K562 (cell line): ENCODE results near the gene RGS17. TPM values are rescaled to one million over a fixed set of nuclear protein-coding genes. Genes with fewer than 3 reads are reported as not detected.

Experiments used
- CBX8 ChIP-seq: fragments of 200-600 bp; sonication (generic); IDR thresholded peaks from 2 replicates; pipeline ENCODE4 v1.6.1; 2012; ENCODE audit warnings: borderline replicate concordance, mixed run types, low read depth, mild to moderate bottlenecking, moderate library complexity, mixed read lengths, low read length, control low read depth, inconsistent platforms; ENCODE audit not compliant: poor library complexity, severe bottlenecking; ENCODE audit errors: extremely low read depth
- FOXJ2 ChIP-seq: fragments of 200-800 bp; sonication (Bioruptor generic); IDR thresholded peaks from 2 replicates; pipeline ENCODE4 v1.6.1; 2016; ENCODE audit warnings: missing genetic modification characterization, missing compliant biosample characterization
- KLF16 ChIP-seq: IDR thresholded peaks from 2 replicates; pipeline ENCODE4 v1.6.1; 2016; ENCODE audit warnings: antibody characterized with exemption
- MCM7 ChIP-seq, 2 experiments: fragments of 450-650 bp; IDR thresholded peaks; 2 replicates each; pipeline ENCODE4 v1.6.1; 2016 to 2018
- MTA2 ChIP-seq: fragments of 450-650 bp; IDR thresholded peaks from 2 replicates; pipeline ENCODE4 v1.6.1; 2016; ENCODE audit warnings: low read depth
- NFATC3 ChIP-seq: fragments of 450-650 bp; IDR thresholded peaks from 2 replicates; pipeline ENCODE4 v1.6.1; 2017; ENCODE audit warnings: mild to moderate bottlenecking
- PPARD ChIP-seq: fragments of 250-450 bp; sonication (Bioruptor Pico); IDR thresholded peaks from 2 replicates; pipeline ENCODE4 v1.8.0; 2022; ENCODE audit warnings: inconsistent platforms, mild to moderate bottlenecking, moderate library complexity
- RBM17 ChIP-seq: fragments of 200-400 bp; formaldehyde crosslinking; IDR thresholded peaks from 2 replicates; pipeline ENCODE4 v1.6.1; 2017; ENCODE audit warnings: low read depth, mild to moderate bottlenecking, low read length, borderline replicate concordance
- TCF7L2 ChIP-seq: fragments of 150-350 bp; IDR thresholded peaks from 2 replicates; pipeline ENCODE4 v1.6.1; 2016; ENCODE audit warnings: low read depth, mild to moderate bottlenecking, low read length, moderate library complexity
- ZSCAN32 ChIP-seq: fragments of 450-650 bp; formaldehyde crosslinking; IDR thresholded peaks from 2 replicates; pipeline ENCODE4 v1.4.0; 2020; ENCODE audit warnings: mild to moderate bottlenecking, moderate library complexity
- polyA plus RNA-seq, 8 experiments: library from polyadenylated mRNA; depleted of rRNA in 4 of 8; stranded (reverse) in 5 of 8; unstranded in 3 of 8; fragments of >200 nt; fragmentation: Nextera tagmentation in 2 of 8; fragmentation: Illumina TruSeq in 1 of 8; extraction: Ambion mirVana in 2 of 8; extraction: Trizol in 1 of 8; gene quantifications; 2 replicates each; pipeline versions ENCODE4 v1.2.1 to v1.2.3, GENCODE V29; 2011 to 2014; ENCODE audit warnings: inconsistent platforms in 1 of 8, missing spikeins in 1 of 8
- total RNA-seq, 7 experiments: library from RNA; depleted of rRNA in 6 of 7; stranded (reverse); fragments of >200 nt in 6 of 7; fragmentation: Illumina TruSeq in 2 of 7; extraction: Trizol in 2 of 7; gene quantifications; 2 replicates each; pipeline versions ENCODE4 v1.2.1 to v1.2.3, GENCODE V29; 2011 to 2021; ENCODE audit warnings: low replicate concordance in 1 of 7
- TF ChIP-seq, protein P1 (sequence below), 2 experiments: fragments of 250-450 bp in 1 of 2; fragments of 450-650 bp in 1 of 2; sonication (Bioruptor Pico) in 1 of 2; IDR thresholded peaks; 2 replicates each; pipeline versions ENCODE4 v1.6.1 to v1.8.0; 2016 to 2021; ENCODE audit warnings: mild to moderate bottlenecking in 2 of 2, moderate library complexity in 2 of 2, missing compliant biosample characterization in 1 of 2, missing genetic modification characterization in 1 of 2
- TF ChIP-seq, protein P2 (sequence below), 3 experiments: fragments of 200-800 bp in 1 of 3; sonication (Bioruptor generic) in 1 of 3; sonication (generic) in 1 of 3; formaldehyde crosslinking in 1 of 3; IDR thresholded peaks; 2 replicates each; pipeline versions ENCODE4 v1.6.1 to v1.8.0; 2016 to 2022; ENCODE audit warnings: mild to moderate bottlenecking in 2 of 3, missing compliant biosample characterization in 2 of 3, missing genetic modification characterization in 2 of 3, missing genetic modification reagents in 1 of 3
- TF ChIP-seq, protein P3 (sequence below): sonication (generic); formaldehyde crosslinking; IDR thresholded peaks from 2 replicates; pipeline ENCODE4 v1.8.0; 2022; ENCODE audit warnings: mild to moderate bottlenecking, missing genetic modification reagents
- TF ChIP-seq, protein P4 (sequence below): sonication (generic); formaldehyde crosslinking; IDR thresholded peaks from 2 replicates; pipeline ENCODE4 v1.8.1; 2023; ENCODE audit warnings: mild to moderate bottlenecking, missing genetic modification reagents
- TF ChIP-seq, protein P5 (sequence below): fragments of 250-450 bp; sonication (Bioruptor Pico); IDR thresholded peaks from 2 replicates; pipeline ENCODE4 v1.8.0; 2021; ENCODE audit warnings: mild to moderate bottlenecking, moderate library complexity
- TF ChIP-seq, protein P6 (sequence below): fragments of 450-650 bp; formaldehyde crosslinking; IDR thresholded peaks from 2 replicates; pipeline ENCODE4 v1.4.0; 2022; ENCODE audit warnings: missing genetic modification characterization
- TF ChIP-seq, protein P7 (sequence below), 2 experiments: fragments of 450-650 bp in 1 of 2; sonication (generic) in 1 of 2; formaldehyde crosslinking; conservative IDR thresholded peaks; 2 replicates each; pipeline versions ENCODE4 v1.4.0 to v1.8.1; 2020 to 2022; ENCODE audit warnings: mild to moderate bottlenecking in 1 of 2, missing genetic modification reagents in 1 of 2

RGS17 gene
- total and polyA plus RNA-seq, 9 of the 15 experiments (the other 6 are each of a cell fraction or from before 2014, with no cell fraction given): 0.01 to 0.14 (median 0.08) TPM; not detected in 6

DNA sequence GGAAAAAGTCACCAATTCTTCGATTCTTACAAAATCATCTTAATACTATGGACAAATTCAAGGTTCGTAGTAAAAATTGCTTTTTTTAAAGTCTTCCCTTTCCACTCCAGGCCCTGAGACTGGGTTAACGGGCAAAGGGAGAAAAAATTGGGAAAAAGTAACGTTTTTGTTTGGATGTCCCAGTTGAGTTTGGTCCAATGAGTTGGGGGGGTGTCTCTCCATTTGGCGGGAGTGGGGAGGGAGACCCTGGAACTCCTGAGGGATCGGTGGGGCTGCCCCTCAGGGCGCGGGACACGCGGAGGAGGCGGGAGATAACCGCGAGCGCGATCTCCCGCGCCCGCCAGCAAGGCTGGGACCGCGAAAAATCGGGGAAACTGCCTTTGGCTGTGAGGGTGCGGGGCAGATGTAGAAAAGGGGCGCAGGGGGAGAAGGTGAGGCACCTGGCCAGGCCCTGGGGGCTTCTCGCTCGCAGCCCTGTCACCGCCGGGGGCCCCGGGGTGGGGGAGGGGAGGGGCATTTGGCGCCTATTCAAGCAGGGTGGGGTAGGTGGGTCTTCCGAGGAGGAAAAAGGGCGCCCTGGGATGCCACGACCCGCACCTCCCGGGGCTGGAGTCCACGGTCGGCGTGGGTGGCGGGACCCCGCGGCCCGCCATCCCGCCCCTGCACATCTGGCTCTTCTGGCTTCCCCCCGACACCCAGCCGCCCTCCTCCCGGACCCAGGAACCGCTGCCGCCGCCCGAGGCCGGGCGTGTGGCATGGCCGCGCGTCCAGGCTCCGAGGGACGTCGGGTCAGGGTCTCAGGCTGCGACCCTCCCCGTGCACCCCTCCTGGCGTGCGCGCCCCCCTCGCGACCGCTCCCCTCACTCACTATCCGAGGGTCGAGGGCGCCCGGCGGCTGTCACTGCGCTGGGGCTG, 148.8 kb downstream of the RGS17 start (continued):
- TF ChIP-seq, protein P1, sequence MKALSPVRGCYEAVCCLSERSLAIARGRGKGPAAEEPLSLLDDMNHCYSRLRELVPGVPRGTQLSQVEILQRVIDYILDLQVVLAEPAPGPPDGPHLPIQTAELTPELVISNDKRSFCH (CRISPR knock-in tag; IDR thresholded peaks at IDR 0.05): no peak
- TF ChIP-seq, protein P1 (tag; IDR thresholded peaks at IDR 0.05): no peak; the same call in 1 of the 2 replicates
- TF ChIP-seq FOXJ2 (no peak), KLF16 (no peak), PPARD (CRISPR knock-in tag) (no peak), MTA2 (no peak), RBM17 (no peak), MCM7 (IDR thresholded peaks at IDR 0.05) (no peak), TCF7L2 (no peak), CBX8 (no peak), NFATC3 (no peak), ZSCAN32 (CRISPR knock-in tag) (no peak)
- TF ChIP-seq, protein P2, sequence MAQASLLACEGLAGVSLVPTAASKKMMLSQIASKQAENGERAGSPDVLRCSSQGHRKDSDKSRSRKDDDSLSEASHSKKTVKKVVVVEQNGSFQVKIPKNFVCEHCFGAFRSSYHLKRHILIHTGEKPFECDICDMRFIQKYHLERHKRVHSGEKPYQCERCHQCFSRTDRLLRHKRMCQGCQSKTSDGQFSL (CRISPR knock-in tag; IDR thresholded peaks at IDR 0.05): peak; percentile 57; the same call in 1 of the 2 replicates
- TF ChIP-seq, protein P2 (tag; IDR thresholded peaks at IDR 0.05): no peak
- TF ChIP-seq, protein P3, sequence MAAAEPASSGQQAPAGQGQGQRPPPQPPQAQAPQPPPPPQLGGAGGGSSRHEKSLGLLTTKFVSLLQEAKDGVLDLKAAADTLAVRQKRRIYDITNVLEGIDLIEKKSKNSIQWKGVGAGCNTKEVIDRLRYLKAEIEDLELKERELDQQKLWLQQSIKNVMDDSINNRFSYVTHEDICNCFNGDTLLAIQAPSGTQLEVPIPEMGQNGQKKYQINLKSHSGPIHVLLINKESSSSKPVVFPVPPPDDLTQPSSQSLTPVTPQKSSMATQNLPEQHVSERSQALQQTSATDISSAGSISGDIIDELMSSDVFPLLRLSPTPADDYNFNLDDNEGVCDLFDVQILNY: no peak
- TF ChIP-seq, protein P4, sequence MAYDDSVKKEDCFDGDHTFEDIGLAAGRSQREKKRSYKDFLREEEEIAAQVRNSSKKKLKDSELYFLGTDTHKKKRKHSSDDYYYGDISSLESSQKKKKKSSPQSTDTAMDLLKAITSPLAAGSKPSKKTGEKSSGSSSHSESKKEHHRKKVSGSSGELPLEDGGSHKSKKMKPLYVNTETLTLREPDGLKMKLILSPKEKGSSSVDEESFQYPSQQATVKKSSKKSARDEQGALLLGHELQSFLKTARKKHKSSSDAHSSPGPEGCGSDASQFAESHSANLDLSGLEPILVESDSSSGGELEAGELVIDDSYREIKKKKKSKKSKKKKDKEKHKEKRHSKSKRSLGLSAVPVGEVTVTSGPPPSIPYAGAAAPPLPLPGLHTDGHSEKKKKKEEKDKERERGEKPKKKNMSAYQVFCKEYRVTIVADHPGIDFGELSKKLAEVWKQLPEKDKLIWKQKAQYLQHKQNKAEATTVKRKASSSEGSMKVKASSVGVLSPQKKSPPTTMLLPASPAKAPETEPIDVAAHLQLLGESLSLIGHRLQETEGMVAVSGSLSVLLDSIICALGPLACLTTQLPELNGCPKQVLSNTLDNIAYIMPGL: peak; percentile 69; the same call in 1 of the 2 replicates
- TF ChIP-seq, protein P5, sequence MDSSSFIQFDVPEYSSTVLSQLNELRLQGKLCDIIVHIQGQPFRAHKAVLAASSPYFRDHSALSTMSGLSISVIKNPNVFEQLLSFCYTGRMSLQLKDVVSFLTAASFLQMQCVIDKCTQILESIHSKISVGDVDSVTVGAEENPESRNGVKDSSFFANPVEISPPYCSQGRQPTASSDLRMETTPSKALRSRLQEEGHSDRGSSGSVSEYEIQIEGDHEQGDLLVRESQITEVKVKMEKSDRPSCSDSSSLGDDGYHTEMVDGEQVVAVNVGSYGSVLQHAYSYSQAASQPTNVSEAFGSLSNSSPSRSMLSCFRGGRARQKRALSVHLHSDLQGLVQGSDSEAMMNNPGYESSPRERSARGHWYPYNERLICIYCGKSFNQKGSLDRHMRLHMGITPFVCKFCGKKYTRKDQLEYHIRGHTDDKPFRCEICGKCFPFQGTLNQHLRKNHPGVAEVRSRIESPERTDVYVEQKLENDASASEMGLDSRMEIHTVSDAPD (CRISPR knock-in tag): no peak
- TF ChIP-seq, protein P6, sequence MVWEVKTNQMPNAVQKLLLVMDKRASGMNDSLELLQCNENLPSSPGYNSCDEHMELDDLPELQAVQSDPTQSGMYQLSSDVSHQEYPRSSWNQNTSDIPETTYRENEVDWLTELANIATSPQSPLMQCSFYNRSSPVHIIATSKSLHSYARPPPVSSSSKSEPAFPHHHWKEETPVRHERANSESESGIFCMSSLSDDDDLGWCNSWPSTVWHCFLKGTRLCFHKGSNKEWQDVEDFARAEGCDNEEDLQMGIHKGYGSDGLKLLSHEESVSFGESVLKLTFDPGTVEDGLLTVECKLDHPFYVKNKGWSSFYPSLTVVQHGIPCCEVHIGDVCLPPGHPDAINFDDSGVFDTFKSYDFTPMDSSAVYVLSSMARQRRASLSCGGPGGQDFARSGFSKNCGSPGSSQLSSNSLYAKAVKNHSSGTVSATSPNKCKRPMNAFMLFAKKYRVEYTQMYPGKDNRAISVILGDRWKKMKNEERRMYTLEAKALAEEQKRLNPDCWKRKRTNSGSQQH (CRISPR knock-in tag): no peak
- TF ChIP-seq, protein P7, sequence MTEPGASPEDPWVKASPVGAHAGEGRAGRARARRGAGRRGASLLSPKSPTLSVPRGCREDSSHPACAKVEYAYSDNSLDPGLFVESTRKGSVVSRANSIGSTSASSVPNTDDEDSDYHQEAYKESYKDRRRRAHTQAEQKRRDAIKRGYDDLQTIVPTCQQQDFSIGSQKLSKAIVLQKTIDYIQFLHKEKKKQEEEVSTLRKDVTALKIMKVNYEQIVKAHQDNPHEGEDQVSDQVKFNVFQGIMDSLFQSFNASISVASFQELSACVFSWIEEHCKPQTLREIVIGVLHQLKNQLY (CRISPR knock-in tag; conservative IDR thresholded peaks at IDR 0.05): 0 out of 4 replicates have a peak, but pooled peaks of 1 of the 2 experiments have one; percentile 50
